Peyer's patch (tissue), 4 donors: ENCODE measurements around the gene FMN1.

Experiments
- POLR2A ChIP-seq, 2 donors: fragments of 450-650 bp; IDR thresholded peaks; one replicate each; pipeline ENCODE4 v1.5.1; 2017; ENCODE audit warnings: antibody characterized with exemption in 2 of 2, mild to moderate bottlenecking in 2 of 2, moderate library complexity in 2 of 2
- TF ChIP-seq, protein P1 (sequence below), 6 experiments: fragments of 450-650 bp in 4 of 6; fragments of 200-600 bp in 2 of 6; sonication (generic) in 1 of 6; IDR thresholded peaks; one replicate each; pipeline ENCODE4 v1.5.1; 2017 to 2019; ENCODE audit warnings: antibody characterized with exemption in 6 of 6, mild to moderate bottlenecking in 3 of 6, moderate library complexity in 1 of 6

DNA sequence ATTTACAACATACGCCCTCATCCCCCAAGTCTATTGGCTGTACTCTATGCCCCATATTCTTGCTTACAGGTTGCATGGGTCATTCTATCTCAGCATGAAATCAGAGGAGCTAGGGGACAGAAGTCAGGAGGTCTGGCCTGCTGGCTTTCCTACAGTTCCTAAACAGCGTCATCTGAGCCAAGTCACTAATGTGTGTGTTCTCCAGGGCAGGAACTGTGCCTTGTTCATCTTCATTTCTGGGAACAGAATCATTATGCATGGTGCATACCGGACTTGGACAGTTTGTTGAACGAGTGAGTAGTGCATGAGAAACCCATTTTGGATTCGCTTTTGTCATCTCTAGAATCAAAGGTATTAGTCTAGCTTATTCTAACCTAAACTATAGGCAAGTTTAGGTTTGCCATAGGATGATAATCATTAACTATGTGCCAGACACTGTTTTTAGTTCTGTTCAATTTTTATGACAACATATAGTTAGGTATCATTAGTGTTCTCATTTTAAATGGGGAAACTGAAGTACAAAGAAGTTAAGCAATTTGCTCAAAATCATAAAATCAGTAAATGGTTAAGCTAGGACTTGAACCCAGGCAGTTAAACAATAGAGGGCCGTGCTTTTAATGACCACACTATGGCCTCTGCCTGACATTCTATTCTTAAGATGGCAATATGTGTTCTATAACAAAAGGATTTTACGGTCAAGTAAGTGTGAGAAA, 105.2 kb downstream of the FMN1 start:
- TF ChIP-seq POLR2A (IDR thresholded peaks at IDR 0.05), result no peak
- TF ChIP-seq, protein P1, sequence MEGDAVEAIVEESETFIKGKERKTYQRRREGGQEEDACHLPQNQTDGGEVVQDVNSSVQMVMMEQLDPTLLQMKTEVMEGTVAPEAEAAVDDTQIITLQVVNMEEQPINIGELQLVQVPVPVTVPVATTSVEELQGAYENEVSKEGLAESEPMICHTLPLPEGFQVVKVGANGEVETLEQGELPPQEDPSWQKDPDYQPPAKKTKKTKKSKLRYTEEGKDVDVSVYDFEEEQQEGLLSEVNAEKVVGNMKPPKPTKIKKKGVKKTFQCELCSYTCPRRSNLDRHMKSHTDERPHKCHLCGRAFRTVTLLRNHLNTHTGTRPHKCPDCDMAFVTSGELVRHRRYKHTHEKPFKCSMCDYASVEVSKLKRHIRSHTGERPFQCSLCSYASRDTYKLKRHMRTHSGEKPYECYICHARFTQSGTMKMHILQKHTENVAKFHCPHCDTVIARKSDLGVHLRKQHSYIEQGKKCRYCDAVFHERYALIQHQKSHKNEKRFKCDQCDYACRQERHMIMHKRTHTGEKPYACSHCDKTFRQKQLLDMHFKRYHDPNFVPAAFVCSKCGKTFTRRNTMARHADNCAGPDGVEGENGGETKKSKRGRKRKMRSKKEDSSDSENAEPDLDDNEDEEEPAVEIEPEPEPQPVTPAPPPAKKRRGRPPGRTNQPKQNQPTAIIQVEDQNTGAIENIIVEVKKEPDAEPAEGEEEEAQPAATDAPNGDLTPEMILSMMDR (IDR thresholded peaks at IDR 0.05), result no peak
